DOHH2 (cell line): ENCODE data around the gene PMM2.

Experiments used
- H3F3A ChIP-seq: fragments of 200-600 bp; sonication (generic), shearing (Covaris generic); 2 replicates; pipeline ENCODE4 v1.6.0; 2016; ENCODE audit warnings: antibody characterized with exemption, mild to moderate bottlenecking; ENCODE audit not compliant: control insufficient read depth, insufficient read depth
- H3K27ac ChIP-seq: fragments of 200-600 bp; sonication (generic); 2 replicates; pipeline ENCODE4 v1.5.1; 2014; ENCODE audit warnings: low read depth, mild to moderate bottlenecking, low read length, moderate library complexity
- H3K27me3 ChIP-seq: fragments of 200-600 bp; sonication (generic); 2 replicates; pipeline ENCODE4 v1.6.1; 2014; ENCODE audit warnings: mild to moderate bottlenecking, low read length, mixed read lengths; ENCODE audit not compliant: control insufficient read depth
- H3K36me3 ChIP-seq: fragments of 200-600 bp; sonication (generic); 2 replicates; pipeline ENCODE4 v1.6.1; 2014; ENCODE audit warnings: mild to moderate bottlenecking, low read length, moderate library complexity, mixed read lengths; ENCODE audit not compliant: control insufficient read depth
- H3K4me1 ChIP-seq: fragments of 200-600 bp; sonication (generic); 2 replicates; pipeline ENCODE4 v1.6.1; 2014; ENCODE audit warnings: mild to moderate bottlenecking, low read length, mixed read lengths; ENCODE audit not compliant: control insufficient read depth
- H3K4me2 ChIP-seq: fragments of 200-600 bp; sonication (generic); 2 replicates; pipeline ENCODE4 v1.6.0; 2014; ENCODE audit warnings: mild to moderate bottlenecking, low read length, moderate library complexity
- H3K4me3 ChIP-seq: fragments of 200-600 bp; sonication (generic); 2 replicates; pipeline ENCODE4 v1.5.1; 2014; ENCODE audit warnings: mild to moderate bottlenecking, low read length, mixed read lengths
- H3K79me2 ChIP-seq: fragments of 200-600 bp; sonication (generic); 2 replicates; pipeline ENCODE4 v1.6.1; 2014; ENCODE audit warnings: mild to moderate bottlenecking, low read length, mixed read lengths; ENCODE audit not compliant: control insufficient read depth
- H3K9me2 ChIP-seq: fragments of 200-600 bp; sonication (generic); replicated peaks from 2 replicates; pipeline ENCODE4 v1.6.1; 2014; ENCODE audit warnings: mild to moderate bottlenecking, low read length, mixed read lengths; ENCODE audit not compliant: control insufficient read depth
- H3K9me3 ChIP-seq: fragments of 200-600 bp; sonication (generic); 2 replicates; pipeline ENCODE4 v1.6.1; 2014; ENCODE audit warnings: antibody characterized with exemption, low read length, mixed read lengths; ENCODE audit not compliant: control insufficient read depth, insufficient read depth
- H4K20me1 ChIP-seq: fragments of 200-600 bp; sonication (generic); 2 replicates; pipeline ENCODE4 v1.6.0; 2014; ENCODE audit warnings: low read depth, mild to moderate bottlenecking, antibody characterized with exemption, low read length, moderate library complexity; ENCODE audit not compliant: control insufficient read depth, insufficient read depth
- EZH2phosphoT487 ChIP-seq: fragments of 200-600 bp; sonication (generic); IDR thresholded peaks from 2 replicates; pipeline ENCODE4 v1.6.1; 2017; ENCODE audit warnings: borderline replicate concordance, mild to moderate bottlenecking, antibody characterized with exemption, low read length, moderate library complexity, mixed read lengths
- TF ChIP-seq, protein P1 (sequence below): fragments of 200-600 bp; sonication (generic); IDR thresholded peaks from one replicate; pipeline ENCODE4 v1.5.1; 2014; ENCODE audit warnings: antibody characterized with exemption, mild to moderate bottlenecking, low read depth, low read length; ENCODE audit not compliant: poor library complexity, severe bottlenecking

The PMM2 gene

DNA sequence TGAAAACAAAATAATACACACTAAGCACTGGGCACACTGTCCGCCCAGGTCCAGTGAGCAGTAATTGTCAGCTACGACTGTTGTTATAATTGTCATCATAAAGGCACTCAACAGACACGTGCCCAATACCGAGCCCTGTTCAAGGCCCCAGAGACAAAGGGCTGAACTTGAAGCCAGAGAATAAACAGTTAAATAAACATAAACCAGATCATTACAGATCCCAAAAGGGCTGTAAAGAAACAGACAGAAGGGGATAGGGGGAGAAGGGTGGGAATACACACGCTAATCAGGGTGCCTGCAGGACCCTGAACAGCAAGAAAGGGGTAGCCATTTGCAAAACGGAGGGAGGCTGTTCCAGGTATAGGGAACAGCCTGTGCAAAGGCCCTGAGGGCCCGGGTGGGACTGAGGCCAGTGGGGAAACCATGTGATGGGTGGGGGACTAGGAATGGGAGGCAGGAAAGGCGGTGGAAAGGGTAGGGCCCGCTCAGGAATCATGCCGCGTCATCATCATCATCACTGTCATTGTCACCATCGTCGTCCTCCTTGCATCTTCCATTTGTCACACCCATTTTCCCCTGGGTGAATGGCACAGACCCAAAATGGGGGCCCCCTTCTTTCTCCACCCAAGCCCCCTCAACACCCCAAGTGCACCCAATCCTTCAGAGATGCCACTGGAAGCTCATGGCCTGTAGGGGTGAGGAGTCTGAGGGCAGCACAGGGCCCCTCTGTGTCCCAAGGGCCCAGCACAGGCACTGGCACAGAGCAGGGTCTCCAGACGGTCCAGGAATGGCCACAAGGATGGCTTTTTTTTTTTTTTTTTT is 64.9 kb downstream of the PMM2 start:
- H3K4me2 ChIP-seq = no peak overlapping the region
- no peak overlapping the region for H3K27ac ChIP-seq
- TF ChIP-seq EZH2phosphoT487 = no peak
- TF ChIP-seq, protein P1, sequence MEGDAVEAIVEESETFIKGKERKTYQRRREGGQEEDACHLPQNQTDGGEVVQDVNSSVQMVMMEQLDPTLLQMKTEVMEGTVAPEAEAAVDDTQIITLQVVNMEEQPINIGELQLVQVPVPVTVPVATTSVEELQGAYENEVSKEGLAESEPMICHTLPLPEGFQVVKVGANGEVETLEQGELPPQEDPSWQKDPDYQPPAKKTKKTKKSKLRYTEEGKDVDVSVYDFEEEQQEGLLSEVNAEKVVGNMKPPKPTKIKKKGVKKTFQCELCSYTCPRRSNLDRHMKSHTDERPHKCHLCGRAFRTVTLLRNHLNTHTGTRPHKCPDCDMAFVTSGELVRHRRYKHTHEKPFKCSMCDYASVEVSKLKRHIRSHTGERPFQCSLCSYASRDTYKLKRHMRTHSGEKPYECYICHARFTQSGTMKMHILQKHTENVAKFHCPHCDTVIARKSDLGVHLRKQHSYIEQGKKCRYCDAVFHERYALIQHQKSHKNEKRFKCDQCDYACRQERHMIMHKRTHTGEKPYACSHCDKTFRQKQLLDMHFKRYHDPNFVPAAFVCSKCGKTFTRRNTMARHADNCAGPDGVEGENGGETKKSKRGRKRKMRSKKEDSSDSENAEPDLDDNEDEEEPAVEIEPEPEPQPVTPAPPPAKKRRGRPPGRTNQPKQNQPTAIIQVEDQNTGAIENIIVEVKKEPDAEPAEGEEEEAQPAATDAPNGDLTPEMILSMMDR = no peak
- peaks cover 21% of the 10 kb centered on the region; the same call in 1 of the 2 replicates for H4K20me1 ChIP-seq
- H3K79me2 ChIP-seq = peaks cover 97% of the 10 kb centered on the region
- no peaks in the 10 kb centered on the region for H3K9me3 ChIP-seq
- peaks cover 64% of the 10 kb centered on the region for H3K4me1 ChIP-seq
- no peaks in the 10 kb centered on the region for H3K9me2 ChIP-seq
- H3F3A ChIP-seq = no peaks in the 10 kb centered on the region
- H3K27me3 ChIP-seq = no peaks in the 10 kb centered on the region
- no peak overlapping the region for H3K4me3 ChIP-seq
- peaks cover 59% of the 10 kb centered on the region for H3K36me3 ChIP-seq

DNA sequence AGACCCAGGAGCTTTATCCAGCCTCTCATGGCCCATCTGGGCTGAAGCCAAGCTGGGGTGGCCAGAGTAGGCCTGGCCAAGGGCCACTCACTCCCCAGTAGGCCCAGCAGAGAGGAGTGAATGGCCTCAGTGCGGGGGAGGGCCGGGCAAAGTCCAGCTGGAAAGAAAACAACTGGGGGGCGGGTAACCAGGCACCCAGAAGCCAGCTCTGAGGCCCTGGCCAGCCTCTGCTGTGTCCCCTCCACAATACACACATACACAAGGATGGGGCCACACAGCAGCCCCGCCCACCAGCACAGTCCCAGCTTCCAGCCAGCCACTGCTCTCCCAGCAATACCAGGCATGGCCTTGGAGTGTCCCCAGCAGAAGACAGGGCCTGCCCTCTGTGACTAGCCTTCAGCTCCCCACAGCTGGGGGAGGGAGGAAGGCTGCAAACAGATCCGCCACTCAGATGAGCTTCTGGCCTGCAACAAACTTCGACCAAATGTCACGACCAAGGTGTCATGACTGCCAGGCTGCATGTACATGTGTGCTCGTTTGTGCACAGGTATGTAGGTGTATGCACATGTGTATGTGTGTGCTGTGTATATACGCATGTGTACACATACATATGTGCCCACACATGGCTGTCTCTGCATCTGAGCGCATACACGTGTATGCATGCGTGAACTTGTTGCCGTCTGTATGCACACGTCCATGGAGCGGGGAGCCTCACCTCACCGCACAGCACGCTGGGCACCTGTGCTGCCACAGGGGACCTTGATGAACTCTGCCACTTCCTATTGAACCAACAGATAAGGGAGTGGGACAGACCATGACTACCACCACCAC is 66.2 kb downstream of the PMM2 start:
- Histone ChIP-seq H3K4me1 (peaks cover 64% of the 10 kb centered on the region), H3F3A (no peaks in the 10 kb centered on the region), H3K36me3 (peaks cover 55% of the 10 kb centered on the region), H3K79me2 (peaks cover 94% of the 10 kb centered on the region), H3K4me3 (no peak overlapping the region), H3K27ac (no peak overlapping the region), H3K9me3 (no peaks in the 10 kb centered on the region), H3K27me3 (no peaks in the 10 kb centered on the region), H4K20me1 (peaks cover 21% of the 10 kb centered on the region; the same call in 1 of the 2 replicates), H3K9me2 (no peaks in the 10 kb centered on the region), H3K4me2 (peak overlapping the region; percentile 2; the same call in 1 of the 2 replicates)
- no peak for TF ChIP-seq EZH2phosphoT487
- TF ChIP-seq, protein P1 = no peak

DNA sequence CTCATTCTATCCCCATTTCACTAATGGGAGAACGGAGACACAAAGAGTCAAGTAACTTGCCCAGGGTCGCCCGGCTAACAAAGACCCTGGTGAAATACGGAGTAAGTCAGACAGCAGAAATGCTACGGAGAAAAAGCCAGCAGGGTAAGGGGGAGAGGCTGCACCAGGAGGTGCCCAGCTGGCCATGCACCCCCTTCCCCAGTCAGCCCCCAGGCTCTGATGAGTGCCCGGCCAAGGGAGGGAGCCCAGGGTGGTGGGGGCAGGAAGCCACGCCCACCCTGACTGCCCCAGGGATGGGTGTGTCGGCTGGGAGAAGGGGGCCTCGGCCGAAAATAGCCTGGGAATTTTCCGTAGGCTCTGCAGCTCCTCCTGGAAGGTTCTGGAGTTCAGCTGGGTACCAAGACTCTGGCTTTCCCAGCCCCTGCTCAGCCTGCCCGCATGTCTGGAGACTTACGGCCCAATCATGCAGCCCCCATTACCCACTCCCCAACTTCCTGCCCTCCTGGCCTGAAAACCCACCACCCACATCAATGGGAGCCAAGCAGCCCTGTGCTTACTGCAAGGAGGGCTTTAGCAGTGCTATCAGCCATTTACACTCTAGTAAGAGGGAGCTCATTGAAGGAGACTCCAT is 67.0 kb downstream of the PMM2 start:
- Histone ChIP-seq H3K36me3 (peaks cover 48% of the 10 kb centered on the region), H3K4me1 (peaks cover 69% of the 10 kb centered on the region), H3F3A (no peaks in the 10 kb centered on the region), H3K27ac (no peak overlapping the region), H3K9me2 (no peaks in the 10 kb centered on the region), H3K9me3 (no peaks in the 10 kb centered on the region), H3K79me2 (peaks cover 86% of the 10 kb centered on the region), H4K20me1 (peaks cover 21% of the 10 kb centered on the region; the same call in 1 of the 2 replicates), H3K4me2 (peak overlapping the region; percentile 18), H3K4me3 (no peak overlapping the region), H3K27me3 (no peaks in the 10 kb centered on the region)
- TF ChIP-seq EZH2phosphoT487 = no peak
- TF ChIP-seq, protein P1 = no peak
